Iris pigment epithelial cell (primary cell): ENCODE measurements around the gene SHF.

Source experiments
- DNase-seq: peaks from one replicate; pipeline ENCODE4 v3.0.0-alpha.2; 2011; ENCODE audit warnings: low read depth

SHF gene

DNA sequence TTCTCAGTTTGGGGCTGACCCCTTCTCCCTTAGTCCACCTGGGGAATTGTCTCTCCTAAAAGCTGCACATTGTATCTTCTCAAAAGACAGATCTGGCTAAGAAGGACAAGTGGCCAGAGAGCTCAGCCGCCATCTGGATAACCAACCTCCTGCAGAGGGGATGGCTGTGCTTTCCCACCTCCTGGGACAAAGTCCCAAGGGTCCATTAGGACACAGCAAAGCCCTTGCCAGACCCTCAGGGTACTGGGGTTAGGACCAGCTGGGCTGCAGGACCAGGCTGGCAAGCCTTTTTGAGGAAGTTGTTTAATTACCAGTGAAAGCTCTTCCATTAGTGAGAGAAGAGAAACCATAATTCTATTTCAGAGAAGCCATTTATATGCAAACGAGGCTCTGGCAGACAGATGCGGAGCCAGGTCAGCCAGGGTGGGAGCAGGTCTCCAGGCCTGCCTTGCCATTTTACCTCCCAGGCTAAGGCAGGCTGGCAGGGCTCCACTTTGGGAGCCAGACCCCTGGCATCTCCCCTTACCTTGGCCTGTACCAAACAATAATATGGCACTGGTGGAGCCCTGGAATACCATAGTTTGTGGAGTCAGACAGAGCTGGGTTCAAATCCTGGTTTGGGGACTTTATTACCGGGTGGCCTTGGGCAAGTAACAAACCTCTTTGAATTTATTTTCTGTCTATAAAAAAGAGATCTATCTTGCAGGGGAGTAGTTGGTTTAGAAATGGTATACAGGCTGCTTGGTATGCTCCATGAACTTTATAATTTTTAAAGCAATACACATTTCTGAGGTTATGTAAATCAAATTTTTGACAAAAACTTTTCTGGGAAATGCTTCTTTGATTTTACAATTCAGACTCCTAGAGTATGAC, 17.9 kb downstream of the SHF start:
- DNase-seq: no peak

DNA sequence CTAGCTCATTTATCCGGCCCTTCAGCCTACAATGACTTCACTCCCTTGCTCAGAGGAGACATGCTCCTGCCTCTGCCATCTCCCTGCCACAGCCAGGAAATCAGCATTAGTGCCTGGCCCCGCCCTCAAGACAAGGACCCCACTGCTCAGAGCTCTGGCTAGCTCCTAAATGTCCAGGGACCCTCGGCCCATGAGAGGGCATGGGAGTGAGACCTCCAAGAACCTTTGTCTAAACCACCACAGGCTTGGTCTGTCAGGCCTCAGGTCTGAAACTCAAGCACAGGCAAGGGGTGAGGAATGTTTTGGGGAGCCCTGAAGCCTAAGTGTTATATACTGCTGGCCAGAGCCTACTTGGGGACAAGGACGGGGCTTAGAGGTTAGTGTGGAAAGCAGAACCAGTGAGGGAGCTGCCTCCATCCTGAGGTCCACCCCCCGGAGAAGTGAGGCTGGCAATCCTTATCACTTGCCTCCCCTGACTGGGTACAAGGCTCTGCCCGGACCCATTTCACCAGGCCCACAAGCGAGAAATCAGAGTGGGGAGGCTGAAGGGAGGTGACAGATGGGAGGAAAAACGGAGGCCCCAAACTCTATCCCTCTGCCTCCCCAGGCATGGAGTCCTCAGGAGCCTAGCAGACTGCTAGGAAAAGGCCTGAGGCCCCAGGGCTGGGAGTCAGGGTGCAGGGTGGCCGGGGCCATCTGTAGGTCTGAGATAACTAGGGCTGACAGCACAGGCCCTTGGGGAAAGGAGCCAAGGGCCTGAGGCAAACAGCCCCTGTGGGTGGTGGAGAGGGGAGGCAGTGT, 18.8 kb downstream of the SHF start:
- no peak for DNase-seq

DNA sequence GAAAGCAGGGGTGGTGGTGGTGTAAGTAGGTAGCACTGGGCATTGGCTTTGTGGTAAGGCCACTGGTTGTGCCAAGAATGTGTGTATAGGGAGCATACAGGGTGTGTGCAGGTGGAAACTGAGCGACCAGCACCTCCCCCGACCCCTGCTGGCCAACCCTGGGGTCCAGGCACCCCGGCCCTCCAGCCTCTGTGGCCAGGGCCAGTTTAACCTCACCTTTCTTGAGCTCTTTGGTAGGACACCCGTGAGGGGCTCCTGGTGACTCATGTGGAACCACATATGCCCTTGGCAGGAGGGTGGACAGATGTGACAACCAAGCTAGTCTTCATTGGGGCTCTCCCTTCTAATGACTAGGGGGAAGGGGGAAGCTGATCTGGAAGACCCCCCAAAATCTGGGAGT, 19.5 kb downstream of the SHF start:
- DNase-seq: no peak

DNA sequence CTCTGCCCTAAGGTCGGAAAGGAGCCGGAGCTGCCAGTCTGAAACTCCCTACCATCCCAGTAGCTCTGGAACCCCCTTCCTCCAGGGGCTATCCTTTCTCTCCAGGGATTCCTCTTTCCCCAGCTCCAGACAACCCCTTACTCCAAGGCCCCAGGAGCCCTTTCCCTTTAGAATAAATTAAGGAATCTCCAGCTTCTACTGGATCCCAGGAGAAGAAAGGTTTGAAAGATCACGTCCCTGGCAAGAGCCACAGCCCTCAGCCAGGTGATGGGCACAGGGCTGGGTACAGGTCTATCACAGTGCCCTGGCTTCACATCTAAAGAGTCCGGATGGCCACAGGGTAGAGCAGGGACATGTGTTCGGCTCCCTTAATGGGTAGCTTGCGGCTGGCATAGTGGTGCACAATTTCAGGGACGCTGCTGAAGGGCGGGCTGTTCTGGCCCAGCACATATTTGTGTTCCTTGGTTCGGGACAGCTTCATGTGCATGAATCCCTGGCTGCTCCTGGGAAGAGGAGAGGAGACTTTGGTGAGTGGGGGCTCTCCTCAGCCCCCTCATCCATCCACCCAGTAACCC, 20.0 kb downstream of the SHF start:
- no peak for DNase-seq

DNA sequence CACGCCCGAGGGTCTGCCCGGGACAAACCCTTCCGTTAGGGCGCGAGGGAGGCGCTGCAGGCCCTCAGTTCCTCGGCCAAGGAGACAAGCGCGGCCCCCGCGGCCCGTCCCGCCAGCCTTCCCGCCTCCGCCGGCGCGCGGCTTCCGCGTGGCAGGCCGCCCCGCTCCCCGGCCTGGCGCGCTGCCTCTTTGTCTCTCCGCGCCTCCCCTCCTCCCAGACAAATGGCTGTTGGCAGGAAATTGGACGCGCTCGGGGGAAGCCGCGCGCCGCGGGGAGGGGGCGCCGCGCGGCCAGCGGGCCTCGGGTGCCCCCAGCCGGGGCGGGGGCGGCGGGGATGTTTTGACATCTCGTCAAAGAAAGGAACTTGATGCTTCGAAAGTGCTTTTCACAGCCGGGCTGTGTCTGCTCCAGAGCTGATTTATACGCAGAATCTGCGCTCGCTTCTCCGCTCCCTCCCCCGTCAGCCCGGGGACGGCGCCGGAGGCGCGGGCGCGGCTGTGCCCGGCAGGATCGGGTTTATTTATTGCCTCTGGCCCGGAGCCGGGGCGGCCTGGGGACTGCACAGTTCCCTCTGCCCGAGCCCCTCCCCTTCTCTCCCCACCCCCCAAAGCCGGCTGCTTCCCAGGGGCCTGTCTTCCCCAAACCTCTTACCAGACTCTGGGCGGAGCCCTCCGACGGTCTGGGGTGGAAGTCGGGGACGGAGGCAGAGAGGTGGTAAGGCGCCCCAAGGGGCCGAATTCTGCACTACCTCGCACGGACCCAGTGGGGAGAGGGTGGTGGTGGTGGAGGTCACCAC, 20.7 kb downstream of the SHF start:
- peak; percentile 87 for DNase-seq

DNA sequence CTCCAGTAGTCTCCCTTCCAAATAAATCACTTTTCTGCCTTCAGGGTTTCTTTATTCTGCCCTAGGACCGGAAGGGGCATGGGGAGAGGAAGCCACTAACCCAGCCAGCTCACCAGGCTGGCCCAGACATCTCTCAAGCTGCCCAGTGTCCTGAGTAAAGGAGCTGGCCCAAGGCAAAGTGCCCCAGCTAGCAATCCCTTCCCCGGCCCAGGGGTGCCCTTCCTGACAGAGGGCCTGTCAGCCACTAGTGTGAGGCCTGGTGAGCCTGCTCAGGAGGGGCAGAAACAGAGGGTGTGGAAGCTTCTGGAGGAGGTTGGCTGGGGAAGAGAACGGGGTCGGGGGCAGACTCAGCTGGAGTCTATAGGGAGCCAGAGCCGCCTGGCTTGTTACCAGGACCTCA, 22.2 kb downstream of the SHF start:
- DNase-seq: no peak

DNA sequence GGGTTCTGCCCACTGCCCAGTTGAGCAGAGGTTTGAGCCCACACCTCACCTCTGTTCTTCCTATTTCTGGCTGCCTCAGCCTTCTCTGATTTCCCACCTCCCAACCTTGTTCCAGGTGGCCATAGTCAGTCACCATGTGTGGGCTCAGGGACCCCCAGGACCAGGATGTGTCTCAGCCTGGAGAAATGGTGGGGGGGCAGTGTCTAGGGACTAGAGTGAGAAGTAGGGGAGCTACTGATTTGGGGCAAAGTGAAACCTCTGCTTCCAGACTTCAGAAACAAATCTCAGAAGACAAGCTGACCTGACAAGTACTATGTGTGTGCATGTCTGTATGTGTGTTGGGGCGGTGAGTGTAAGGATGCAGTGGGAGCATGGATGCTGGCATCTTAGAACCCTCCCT, 22.9 kb downstream of the SHF start:
- no peak for DNase-seq

DNA sequence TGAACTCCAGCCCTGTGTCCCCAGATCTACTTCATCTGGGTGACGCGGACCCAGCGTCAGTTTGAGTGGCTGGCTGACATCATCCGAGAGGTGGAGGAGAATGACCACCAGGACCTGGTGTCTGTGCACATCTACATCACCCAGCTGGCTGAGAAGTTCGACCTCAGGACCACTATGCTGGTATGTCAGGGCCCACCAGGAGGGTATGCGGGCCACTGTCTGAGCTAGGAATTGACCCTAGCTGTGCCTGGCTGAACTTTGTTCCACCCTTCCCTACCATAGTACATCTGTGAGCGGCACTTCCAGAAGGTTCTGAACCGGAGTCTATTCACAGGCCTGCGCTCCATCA, 24.3 kb downstream of the SHF start:
- DNase-seq: no peak

DNA sequence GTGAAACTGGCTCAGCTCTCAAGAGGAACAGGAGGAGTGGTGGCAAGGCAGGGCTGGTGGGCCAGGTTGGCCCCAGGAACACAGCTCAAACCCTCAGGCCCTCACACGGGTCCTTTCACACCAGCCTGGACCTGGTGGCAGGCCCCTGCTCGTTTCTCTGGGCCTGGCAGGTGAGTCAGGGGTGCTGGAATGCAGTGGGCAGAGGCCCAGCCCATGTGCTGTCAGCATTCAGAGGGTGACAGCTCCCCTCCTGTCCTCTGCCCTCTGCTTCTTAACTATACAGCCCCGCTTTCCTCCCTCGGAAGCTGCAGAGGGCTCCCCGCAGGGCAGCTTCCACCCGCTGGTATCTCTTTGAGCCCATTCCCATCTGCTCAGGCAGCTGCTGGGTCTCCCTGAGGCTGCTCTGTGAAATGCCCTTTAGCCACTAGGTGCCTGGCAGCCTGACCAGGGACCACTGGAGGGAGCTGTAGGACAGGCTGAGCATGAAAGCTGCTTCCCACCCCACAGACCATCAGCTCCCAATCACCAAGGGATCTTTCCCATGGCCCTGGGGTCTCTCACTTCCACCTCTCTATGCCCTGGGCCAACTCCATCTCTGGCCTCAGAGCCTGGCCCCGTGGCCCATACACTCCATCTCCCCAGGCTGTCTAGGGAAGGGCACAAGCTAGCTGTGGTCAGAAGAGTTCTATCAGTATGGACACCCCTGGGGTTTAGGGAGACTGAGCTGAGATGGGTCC, 24.8 kb downstream of the SHF start:
- DNase-seq: peak; percentile 80

DNA sequence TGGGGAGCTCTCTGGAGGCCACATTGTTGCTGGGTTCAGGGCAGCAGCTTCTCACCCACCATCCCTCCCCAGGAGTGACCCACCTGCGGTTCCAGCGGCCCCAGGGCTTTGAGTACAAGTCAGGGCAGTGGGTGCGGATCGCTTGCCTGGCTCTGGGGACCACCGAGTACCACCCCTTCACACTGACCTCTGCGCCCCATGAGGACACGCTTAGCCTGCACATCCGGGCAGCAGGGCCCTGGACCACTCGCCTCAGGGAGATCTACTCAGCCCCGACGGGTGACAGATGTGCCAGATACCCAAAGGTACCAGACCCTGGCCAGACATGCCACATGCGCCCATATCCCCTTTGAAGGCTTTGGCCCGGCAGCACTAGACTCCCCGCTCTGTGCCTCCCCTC, 26.1 kb downstream of the SHF start:
- DNase-seq: no peak

DNA sequence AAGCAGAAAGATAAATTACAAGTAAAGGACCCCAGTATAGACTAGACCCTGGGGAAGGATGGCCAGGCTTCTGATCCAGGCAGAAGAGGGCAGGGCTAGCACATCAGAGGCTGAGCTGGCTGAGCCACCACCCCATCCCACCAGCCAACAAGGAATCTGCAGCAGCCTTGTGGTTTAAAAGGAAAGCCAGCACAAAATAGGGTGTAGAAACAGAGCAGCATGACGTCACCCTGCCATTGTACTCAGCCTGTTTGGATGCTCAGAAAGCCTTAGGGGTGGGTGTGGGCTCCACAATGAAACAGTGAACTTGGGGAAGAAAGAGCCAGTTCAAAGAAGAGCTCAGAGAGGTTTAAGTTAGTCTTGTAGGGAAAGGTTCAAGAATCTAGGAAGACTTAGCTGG, 29.8 kb downstream of the SHF start:
- peak; percentile 72 for DNase-seq

DNA sequence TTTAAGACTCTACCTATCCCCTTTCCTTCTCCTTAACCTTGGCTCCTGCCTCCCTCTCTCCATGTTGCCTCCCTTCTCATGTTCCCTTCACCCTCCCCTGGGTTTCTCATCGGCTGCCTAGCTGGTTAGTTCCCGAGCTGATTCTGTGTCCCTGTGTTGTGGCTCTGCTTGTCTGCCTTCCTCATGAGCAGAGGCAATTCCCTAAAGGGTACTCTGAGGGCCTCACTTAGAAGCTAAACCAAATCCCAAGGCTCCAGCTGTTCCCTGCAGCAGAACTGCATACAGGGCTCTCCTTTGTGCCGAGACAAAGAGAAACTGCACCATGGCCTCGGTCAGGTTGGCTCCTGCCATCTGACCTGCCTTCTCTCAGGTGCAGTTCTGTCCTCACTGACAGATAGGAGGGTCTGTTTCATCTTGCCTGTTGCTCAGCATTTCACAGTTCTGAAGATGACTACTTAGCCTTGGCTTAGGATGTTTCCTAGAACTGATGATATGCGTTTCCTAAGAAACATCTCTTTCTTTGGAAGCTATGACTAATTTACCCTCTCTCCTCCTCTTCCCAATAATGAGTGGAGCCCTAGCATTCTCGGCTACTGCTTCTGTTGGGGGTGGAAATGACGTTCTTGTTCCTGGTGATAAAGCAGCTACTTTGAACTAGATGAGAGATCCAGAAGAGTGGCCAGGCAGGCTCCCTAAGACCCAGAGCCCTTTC, 30.9 kb downstream of the SHF start:
- peak; percentile 35 for DNase-seq

DNA sequence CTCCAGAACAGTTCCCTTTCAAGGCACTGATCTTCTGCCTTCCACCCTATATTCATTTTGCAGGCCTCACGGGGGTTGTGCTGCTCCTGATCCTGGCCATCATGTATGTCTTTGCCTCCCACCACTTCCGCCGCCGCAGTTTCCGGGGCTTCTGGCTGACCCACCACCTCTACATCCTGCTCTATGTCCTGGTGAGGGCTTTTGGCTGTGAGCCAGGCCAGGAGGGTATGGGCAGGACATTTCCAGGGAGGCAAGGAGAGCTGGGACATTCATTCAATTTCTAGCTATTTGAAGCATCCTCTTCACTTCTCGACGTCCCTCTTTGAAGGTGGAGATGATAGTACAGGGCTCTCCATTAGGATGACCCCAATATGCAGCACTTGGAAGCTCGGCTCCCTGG, 32.0 kb downstream of the SHF start:
- no peak for DNase-seq

DNA sequence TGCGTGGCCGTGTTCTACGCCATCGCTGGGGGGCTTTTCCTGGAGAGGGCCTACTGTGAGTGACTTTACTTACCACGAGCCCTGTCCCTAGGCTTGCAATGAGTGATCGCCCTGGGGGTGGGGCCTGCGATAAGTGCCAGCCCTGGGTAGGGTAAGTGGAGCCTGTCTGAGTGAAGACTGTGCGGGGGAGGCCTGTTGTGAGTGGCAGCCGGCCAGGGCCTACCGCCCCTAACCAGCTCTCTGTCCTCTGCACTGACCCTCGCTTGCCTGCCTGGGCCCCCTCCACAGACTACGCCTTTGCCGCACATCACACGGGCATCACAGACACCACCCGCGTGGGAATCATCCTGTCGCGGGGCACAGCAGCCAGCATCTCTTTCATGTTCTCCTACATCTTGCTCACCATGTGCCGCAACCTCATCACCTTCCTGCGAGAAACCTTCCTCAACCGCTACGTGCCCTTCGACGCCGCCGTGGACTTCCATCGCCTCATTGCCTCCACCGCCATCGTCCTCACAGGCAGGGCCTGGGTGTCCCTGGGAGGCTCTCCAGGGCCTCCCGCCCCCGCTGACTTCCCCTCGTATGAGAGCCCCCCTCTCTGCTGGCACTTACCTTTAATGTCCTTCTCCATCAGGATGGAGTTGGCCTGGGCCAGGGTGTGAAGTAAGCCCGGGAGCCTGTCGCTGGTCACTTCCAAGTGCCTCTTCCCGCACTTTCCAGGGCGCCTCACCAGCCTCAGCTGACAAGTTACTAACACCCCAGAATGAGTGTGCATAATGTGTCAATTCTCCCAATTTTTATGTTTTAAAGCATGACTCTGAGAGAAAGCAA, 35.6 kb downstream of the SHF start:
- no peak for DNase-seq

DNA sequence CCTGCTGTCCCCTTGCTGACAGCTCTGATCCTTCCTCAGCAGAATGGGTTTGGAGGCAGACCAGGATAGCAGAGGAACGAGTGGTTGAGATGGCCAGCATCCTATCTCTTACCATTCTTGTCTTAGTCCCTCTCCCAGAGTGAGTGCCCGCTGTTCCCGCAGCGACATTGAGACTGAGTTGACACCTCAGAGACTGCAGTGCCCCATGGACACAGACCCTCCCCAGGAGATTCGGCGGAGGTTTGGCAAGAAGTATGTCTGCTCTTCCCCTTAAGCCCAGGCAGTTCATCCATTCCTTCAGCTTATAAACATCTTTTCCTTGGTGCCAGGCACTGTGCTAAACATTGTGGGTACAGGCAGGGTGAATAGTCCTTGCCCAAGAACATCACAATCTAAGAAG, 36.8 kb downstream of the SHF start:
- no peak for DNase-seq

DNA sequence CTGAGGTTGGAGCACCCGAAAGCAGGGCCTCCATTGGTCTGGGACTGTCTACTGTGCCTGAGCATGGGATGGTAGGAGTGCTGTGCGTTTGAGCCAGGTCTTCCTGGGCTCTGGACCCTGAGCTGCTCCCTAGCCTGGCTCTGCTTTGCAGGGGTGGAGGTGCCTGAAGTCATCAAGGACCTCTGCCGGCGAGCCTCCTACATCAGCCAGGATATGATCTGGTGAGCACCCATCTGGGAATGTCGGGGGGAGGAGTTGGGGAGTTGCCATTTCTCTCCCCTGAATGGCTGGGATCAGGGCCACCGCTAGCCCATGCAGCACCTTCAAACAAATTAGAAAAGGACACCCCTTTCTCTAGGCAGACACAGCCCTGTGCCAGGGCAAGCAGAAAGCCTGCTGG, 37.3 kb downstream of the SHF start:
- no peak for DNase-seq

DNA sequence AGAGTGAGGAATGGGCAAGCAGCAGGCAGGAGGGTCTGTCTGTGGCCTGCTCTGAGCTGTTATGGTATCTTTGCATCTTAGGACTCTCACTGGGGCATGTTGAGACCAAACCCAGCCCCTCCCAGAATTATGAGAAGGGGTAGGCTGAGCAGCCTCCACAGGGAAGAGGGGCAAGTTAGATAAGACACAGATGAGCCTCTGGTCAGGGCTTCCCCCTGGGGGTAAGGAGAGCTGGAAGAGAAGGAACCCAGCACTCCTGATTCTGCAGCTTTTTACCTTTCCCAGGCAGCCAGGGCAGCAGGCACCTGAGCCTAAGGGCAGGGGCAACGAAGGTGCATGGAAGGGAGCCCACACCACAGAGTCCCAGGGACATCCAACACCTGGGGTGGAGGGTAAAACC, 38.7 kb downstream of the SHF start:
- no peak for DNase-seq

DNA sequence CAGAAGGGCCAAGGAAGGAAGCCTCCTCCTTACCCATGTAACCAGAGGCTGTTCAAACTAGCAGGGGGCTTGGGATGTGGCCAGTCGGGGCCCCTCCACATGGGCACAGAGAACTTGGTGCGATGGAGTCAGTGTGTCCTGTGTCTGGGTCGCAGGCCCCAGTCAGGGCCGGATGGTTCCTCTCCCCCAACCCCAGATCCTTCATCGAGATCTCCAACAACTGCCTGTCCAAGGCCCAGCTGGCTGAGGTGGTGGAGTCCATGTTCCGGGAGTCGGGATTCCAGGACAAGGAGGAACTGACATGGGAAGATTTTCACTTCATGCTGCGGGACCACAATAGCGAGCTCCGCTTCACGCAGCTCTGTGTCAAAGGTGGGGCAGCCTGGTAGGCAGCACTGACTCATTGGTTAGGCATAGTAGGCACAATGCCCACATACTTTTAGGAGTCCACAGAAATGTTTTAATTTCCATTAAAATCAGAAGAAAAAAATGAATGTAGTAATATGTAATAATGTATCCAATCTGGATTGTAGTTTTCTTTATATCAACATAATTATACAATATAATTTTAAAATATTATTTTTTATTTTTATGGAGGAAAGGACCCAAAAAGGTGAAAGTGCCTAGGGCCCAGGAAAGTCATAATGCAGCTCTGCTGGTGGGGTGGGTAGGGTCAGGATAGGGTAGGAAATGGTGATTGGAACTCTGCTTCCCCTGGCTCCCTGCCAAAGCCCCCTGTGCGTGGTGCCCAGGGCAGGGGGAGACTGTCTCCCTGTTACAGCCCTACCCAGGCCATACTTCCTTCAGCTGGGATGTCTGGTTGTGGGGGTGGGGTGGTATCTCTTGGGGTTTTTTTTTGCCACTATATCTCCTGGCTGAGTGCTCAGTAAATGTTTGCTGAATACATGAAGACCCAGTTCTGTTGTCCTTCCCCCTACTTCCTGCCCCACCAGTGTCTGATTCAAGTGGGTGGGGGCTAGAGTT, 39.4 kb downstream of the SHF start:
- DNase-seq: no peak

DNA sequence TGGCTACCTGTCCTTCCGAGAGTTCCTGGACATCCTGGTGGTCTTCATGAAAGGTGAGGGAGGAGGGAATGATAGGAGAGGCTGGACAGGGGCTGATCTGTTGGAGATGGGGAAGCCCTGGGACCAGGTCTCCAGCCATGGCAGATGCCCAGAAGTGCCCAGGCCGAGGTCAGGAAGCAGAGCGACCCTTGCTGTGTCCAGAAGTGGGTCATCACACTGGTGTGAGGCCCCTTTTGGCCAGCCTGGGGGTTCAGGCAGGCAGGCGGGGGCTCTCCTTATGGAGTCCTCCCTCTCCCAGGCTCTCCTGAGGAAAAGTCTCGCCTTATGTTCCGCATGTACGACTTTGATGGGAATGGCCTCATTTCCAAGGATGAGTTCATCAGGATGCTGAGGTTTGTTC, 40.2 kb downstream of the SHF start:
- no peak for DNase-seq
